HG03064 (cell line): ENCODE results near the gene SERP2.

Experiments used
- ATAC-seq: cut with Tn5 transposase; IDR thresholded peaks from one replicate; pipeline ENCODE4 v1.9.1; 2021; ENCODE audit warnings: low read depth; ENCODE audit not compliant: unreplicated experiment

The SERP2 gene

DNA sequence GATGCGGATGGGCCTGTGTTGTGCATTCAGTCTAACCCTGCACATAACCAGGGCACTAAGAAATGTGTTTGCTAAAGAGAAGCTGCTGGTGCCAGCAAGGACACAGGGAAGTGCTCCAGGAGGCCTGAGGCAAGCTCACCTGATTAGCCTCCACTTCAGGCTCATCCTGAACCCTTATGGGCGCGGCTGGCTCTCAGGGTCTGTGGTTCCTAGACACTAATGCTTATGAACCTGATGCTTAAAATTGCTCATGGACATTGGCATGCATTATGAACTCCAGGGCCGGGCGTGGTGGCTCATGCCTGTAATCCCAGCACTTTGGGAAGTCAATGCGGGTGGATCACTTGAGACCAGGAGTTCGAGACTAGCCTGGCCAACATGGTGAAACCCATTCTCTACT, 34.3 kb downstream of the SERP2 start:
- ATAC-seq, result no peak

DNA sequence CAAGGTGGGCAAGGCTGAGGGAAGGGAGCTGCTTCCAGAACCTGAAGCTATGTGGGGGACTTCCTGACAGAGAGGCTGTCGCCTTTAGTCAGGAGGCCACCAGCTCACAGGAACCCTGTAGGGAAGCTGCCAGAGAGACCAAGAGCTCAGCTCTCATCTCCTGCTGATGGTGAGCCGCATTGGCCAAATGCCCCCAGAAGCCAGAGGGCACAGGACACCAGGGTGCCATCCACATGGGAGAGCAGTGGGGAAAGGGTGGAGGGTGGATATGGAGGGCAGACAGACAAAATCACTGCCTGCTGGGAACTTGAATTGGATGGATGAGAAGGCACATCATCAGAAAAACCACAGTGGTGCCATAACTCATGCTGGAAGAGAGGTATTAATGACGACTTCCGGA, 36.0 kb downstream of the SERP2 start:
- ATAC-seq, result no peak

DNA sequence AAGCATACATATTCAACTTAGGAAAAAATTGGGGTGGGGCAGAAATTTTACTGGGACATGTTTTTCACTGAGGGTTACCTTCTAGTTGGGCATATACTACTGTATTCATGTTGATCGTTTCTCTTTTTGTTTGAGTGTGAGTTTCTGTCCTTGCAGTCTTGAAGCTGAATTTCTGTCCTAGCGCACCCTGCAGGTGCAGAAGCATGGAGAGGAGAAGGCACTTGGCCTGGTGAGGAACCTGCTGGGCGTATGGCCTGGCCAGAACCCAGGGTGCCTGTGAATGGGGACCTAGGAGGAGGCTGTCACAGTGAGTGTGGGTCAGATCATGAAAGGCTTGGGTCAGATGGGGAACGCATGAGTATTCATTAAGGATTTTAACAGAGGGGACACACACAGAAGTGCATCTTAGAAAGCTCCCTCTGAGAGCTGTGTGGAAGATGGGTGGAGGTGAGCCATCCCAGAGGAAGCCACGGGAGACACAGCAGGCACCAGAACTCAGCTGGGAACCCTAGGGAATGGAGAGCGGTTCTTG, 36.8 kb downstream of the SERP2 start:
- ATAC-seq, result no peak

GRCh38 chr13:44411841-44412240, 38.2 kb downstream of the SERP2 start:
- no peak for ATAC-seq

DNA sequence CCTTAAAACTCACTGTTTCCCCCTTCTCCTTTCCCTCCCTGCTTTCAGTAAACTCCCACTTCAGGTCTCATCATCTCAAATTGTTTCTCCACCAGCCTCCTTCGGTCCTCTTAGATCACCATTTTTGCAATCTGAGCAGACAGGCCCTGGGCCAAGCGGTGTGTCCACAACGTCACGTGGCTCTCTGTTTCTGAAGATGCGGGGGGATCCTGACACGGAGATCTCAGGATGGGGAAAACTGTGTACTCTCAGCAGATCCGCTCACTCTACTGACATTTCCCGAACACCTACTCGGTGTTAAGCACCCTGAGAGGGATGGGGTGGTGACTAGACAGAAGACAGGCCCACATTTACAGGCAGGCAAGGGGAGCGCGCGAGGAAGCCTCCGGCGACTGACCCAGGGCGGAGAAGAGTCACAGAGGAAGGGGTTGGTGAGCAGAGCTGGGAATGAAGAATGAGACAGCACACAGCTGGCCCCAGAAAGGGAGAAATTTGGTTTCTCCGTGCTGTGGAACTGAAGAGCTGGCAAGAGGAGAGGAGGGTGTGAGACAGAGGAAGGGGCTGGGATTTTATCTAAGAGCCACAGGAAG, 38.8 kb downstream of the SERP2 start:
- ATAC-seq, result no peak

DNA sequence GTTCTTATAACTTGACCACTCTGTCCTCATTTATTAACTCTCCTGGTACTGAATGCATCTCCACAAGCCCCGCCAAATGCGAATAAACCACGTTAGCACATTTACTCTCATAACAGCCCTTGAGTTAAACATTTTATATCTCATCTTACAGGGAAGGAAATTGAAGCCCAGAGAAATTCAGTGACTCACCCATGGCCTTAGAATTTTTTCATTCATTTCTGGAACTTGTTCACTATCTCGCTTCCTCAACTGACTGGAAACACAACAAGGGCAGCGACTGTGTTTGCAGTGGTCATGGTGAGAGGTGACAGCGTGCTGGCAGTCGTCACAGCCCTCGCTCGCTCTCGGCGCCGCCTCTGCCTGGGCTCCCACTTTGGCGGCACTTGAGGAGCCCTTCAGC, 39.5 kb downstream of the SERP2 start:
- ATAC-seq, result no peak

- no peak for ATAC-seq
Measured at GRCh38 chr13:44414716-44415115, 41.1 kb downstream of the SERP2 start.

DNA sequence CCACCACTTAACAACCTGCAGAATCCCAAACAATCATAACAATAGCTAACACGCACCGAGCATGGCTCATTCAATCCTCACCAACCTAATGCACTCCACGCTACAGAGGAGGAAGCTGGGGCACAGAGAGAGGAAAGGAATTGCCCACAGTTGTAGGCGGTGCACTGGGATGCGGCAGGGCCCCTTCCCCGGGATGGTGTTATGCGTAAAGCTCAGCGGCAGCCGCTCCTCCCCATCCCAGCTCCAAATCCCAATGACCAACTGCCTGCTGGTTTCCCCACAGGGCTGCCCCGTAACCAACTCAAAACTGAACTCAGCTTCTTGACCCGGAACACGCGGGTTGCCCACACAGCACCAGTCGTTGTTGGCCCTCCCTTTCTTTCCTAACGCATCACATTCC, 42.2 kb downstream of the SERP2 start:
- ATAC-seq, result no peak

DNA sequence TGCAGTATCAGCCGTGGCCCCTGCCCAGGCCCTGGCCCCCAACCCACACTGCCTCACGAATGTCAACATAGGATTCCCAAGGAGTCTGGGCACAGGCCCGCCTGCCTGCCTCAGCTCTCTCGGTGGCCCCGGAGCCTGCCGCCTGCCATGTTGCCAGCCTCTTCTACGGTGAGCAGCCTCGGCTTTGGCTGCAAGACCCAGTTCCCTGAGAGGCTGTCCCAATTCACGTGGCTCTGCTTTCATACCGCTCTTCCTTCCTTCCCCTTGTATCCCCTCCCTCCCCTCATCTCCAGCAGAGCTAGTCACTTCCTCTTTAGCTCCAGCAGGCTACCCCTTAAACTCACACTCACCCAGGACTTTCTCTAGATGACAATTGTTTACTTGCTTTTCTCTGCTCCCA, 42.7 kb downstream of the SERP2 start:
- no peak for ATAC-seq

GRCh38 chr13:44416744-44417143, 43.1 kb downstream of the SERP2 start:
- ATAC-seq, result no peak

GRCh38 chr13:44417446-44417845, 43.8 kb downstream of the SERP2 start:
- no peak for ATAC-seq

- ATAC-seq, result no peak
Measured at GRCh38 chr13:44417876-44418275, 44.3 kb downstream of the SERP2 start.

DNA sequence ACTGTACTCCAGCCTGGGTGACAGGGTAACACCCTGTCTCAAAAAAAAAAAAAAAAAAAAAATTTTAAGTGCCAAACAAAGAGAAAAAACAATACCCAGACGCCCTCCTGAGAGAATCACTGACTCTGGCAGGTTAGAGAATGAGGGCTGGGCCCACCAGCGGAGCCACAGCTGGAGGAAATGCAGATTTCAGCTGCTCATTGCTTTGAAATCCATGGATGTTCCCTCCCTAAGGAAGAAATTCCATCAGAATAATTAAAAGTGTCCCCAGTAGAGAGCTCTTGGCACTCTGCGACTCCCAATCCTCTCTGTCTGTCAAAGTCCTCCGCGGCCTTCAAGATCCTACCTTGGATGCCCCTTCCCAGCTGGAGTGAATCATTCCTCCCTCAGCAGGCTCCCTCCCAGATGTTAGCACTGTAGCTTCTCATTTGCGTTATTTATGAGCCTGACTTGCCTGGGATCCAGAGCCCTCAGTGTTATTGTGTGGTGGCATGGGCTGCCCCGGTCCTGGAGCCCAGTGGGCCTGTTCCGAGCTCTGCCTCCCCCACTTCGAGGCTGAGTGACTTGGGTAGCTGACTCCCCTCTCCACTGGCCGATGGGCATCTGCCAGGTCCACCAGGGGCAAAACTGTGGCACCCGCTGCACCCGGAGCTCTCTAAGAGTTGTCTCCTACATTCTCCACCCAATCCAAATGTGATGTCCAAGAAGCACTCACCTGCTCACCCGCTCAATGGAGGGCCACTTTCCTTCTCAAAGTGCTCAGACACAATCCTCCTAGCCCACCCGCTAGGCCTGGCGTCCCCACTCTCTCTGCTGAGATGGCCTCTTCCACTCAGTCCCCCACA, 47.0 kb downstream of the SERP2 start:
- ATAC-seq, result no peak

DNA sequence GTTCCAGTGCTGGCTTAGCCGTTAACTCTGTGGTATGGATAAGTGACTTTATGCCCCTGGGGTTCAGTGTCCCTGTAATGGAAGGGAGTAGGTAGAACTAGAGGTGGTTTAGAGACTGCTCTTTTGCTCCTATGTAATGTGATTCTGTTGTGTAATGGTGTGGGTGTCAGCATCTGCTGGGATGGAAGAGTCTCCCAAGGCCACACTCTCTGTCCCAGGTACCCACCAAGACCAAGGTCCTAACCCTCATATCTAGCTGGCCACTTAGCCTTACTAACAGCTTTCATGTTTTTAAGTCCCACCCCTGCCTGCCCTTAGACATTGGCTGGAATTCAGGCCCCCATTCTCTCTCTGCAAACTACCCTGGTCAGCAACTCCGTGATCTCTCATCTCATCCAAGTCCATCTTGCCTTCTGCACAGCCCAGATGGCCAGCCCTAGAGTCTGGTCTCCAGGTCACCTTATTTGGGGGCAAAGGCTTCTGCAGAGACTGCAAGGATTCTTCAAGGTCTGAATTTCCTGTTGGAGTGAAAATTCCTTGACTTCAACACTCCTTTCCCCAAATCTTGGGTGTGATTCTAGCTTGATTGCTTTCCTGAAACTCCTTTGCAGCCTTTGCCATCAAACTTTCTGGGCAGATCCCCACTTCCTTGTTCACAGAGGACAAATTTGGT, 48.4 kb downstream of the SERP2 start:
- ATAC-seq, result no peak

GRCh38 chr13:44422755-44423643, 49.4 kb downstream of the SERP2 start:
- ATAC-seq, result no peak

- ATAC-seq, result no peak
Measured at GRCh38 chr13:44423824-44424223, 50.2 kb downstream of the SERP2 start.

DNA sequence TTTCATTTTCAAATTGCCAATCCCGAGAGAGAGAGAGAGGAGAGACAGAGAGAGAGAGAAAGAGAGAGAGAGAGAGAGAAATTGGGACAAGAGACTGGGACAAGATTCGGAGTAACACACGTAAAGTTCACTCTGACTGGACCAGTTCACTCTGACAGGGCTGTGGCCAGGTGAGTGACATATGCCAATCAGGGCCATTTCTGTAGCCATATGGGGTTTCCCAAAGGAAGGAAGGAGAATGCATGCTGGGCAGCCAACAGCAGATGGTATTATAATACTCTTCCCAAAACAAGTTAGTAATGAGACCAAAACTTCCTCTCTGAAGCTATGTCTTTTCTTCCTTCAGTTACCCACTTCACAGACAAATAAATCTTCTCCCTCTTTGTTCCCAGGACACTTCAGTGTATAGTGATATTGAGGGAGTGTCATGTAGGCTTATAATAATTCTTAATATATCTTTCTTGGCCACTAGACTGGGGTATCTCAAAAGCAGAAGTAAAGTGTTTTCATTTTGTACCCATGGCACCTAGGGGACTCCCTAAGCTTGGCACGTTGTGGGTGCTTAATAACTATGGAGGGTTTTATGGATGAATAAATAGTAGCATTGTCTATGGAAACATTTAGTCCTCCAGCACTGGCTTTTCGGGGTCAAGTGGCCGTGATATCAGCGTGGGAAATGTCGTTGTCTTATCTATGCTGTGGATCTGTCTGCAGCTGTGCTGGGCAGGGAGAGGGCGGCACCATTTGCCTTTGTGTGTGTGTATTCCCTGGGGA, 51.6 kb downstream of the SERP2 start:
- no peak for ATAC-seq

DNA sequence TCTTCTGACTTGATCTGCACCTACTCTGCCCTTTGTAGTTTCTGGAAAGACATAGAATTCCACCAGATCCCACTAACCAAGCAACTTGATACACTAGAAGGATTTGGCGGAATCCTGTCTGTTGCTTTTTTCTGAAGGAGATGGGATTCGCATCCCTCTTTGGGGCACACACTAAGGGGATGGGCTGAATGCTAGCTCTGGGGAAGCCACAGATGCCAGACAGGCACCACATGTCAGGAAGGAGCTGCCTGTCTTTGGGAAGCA, 52.1 kb downstream of the SERP2 start:
- no peak for ATAC-seq

DNA sequence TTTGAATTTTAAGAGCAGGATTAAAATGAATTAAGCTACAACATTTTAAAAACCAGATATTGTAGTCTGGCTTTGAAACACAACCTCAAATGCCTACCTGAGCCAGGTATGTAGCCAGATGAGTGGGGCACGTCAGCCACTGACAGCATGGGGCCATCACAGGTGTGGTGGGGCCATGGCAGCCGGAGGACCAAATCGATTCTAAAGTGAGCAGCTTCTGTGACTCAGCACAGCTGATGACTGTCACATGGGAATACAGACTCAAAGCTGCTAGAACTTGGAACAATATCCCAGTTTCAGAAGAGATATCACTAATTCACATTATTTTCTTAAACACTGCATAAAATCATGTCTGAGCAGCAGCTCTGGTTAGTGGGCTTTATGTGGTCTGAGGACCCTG, 52.8 kb downstream of the SERP2 start:
- ATAC-seq, result no peak

GRCh38 chr13:44429311-44429710, 55.7 kb downstream of the SERP2 start:
- no peak for ATAC-seq
